ENCODE data around the gene CRYGC. TPM values are rescaled to one million over a fixed set of nuclear protein-coding genes. Genes with fewer than 3 reads are reported as not detected.

CRYGC gene
- total and polyA plus RNA-seq, 2 donors (not counting 1 experiment from before 2014, with no cell fraction given), result not detected

GRCh38 chr2:208175069-208175839 lies 45.6 kb upstream of the CRYGC start:
- DNase-seq, result peak; percentile 68
- POLR2A ChIA-PET, result no interaction called here
- no peaks in the 10 kb centered on the region for H3K79me2 ChIP-seq (ENCODE audit: control insufficient read depth, insufficient read depth, low read length)
- no peak overlapping the region for H3K4me2 ChIP-seq (replicated peaks; ENCODE audit: low read depth, low read length, poor library complexity, severe bottlenecking)
- H3K27ac ChIP-seq (ENCODE audit: low read length in 2 of 2), result no peak overlapping the region
- H3K27me3 ChIP-seq (replicated peaks in 1 of 4; ENCODE audit: control extremely low read depth in 1 of 4, control insufficient read depth in 3 of 4, insufficient read depth in 4 of 4, low read length in 3 of 4), result peaks cover 0 to 5% (median 0%) of the 10 kb centered on the region in 4 experiments
- WGBS (ENCODE audit: insufficient coverage), result 66% methylated on average over 13 of the region's 21 CpGs
- intact Hi-C loops (cut with micrococcal nuclease), result loop anchor here (1.0 to 5.0 kb wide), 2 partner anchors 79 to 92 kb away; partner anchors contain the start of gene PIKFYVE
- Mint-ChIP-seq H3K27me3 (peaks cover 21% of the 10 kb centered on the region), H3K4me3 (no peak overlapping the region), H3K27ac (no peak overlapping the region), H3K9me3 (ENCODE audit: insufficient read depth) (no peaks in the 10 kb centered on the region), H3K4me1 (peaks cover 3% of the 10 kb centered on the region)
- no peaks in the 10 kb centered on the region for H3K9me3 ChIP-seq (ENCODE audit: control extremely low read depth in 1 of 3, control insufficient read depth in 2 of 3, insufficient read depth in 1 of 3, low read length in 2 of 3)
- no peaks in the 10 kb centered on the region for H3K36me3 ChIP-seq (replicated peaks in 1 of 2; ENCODE audit: control extremely low read depth in 1 of 2, control insufficient read depth in 1 of 2, extremely low read depth in 1 of 2, insufficient read depth in 2 of 2, low read length in 1 of 2)
- no peak overlapping the region for H3K9ac ChIP-seq (ENCODE audit: low read length)
- H2AFZ ChIP-seq (ENCODE audit: insufficient read depth, low read depth, low read length, poor library complexity, severe bottlenecking), result peak overlapping the region; percentile 17
- H4K20me1 ChIP-seq (ENCODE audit: control insufficient read depth, insufficient read depth, low read length, poor library complexity, severe bottlenecking), result no peaks in the 10 kb centered on the region
- no peak for TF ChIP-seq EZH2 (IDR thresholded peaks at IDR 0.05; ENCODE audit: borderline replicate concordance, insufficient read depth, low read depth, low read length, poor library complexity, severe bottlenecking)
- TF ChIP-seq CTCF (IDR thresholded peaks at IDR 0.05), result peak; percentile 91
- CTCF ChIA-PET, result interaction anchor here (0.6 to 2.3 kb wide), 19 partner anchors 8 to 1156 kb away, joined by 3 to 21 read pairs (median 4); partner anchors contain the start of genes C2orf80, CRYGA and IDH1
- no peak overlapping the region for H3K4me3 ChIP-seq (ENCODE audit: control extremely low read depth in 1 of 5, extremely low read depth in 1 of 5, insufficient read depth in 1 of 5, low read depth in 2 of 5, low read length in 4 of 5)
- peak; percentile 90 for ATAC-seq (ENCODE audit: low read depth)
- H3K4me1 ChIP-seq (ENCODE audit: control insufficient read depth in 2 of 2, insufficient read depth in 2 of 2, low read length in 2 of 2), result no peaks in the 10 kb centered on the region

- Mint-ChIP-seq H3K9me3 (ENCODE audit: insufficient read depth) (no peaks in the 10 kb centered on the region), H3K27me3 (peaks cover 27% of the 10 kb centered on the region), H3K27ac (no peak overlapping the region)
These were observed 44.5 kb upstream of the CRYGC start for GRCh38 chr2:208174144-208174543.

More at GRCh38 chr2:208174144-208174543, 44.5 kb upstream of the CRYGC start:
- no peaks in the 10 kb centered on the region for H3K36me3 ChIP-seq (replicated peaks in 1 of 2; ENCODE audit: control extremely low read depth in 1 of 2, control insufficient read depth in 1 of 2, extremely low read depth in 1 of 2, insufficient read depth in 2 of 2, low read length in 1 of 2)
- intact Hi-C loops (cut with micrococcal nuclease), result no loop called here
- no peak for DNase-seq
- no peak overlapping the region for H2AFZ ChIP-seq (ENCODE audit: insufficient read depth, low read depth, low read length, poor library complexity, severe bottlenecking)
- peaks cover 0 to 5% (median 0%) of the 10 kb centered on the region in 4 experiments for H3K27me3 ChIP-seq (replicated peaks in 1 of 4; ENCODE audit: control extremely low read depth in 1 of 4, control insufficient read depth in 3 of 4, insufficient read depth in 4 of 4, low read length in 3 of 4)
- no peak overlapping the region for H3K27ac ChIP-seq (ENCODE audit: low read length in 2 of 2)
- H3K4me1 Mint-ChIP-seq, result peaks cover 3% of the 10 kb centered on the region
- TF ChIP-seq EZH2 (IDR thresholded peaks at IDR 0.05; ENCODE audit: borderline replicate concordance, insufficient read depth, low read depth, low read length, poor library complexity, severe bottlenecking), result no peak
- no peak for TF ChIP-seq CTCF (IDR thresholded peaks at IDR 0.05)
- no peak overlapping the region for H3K9ac ChIP-seq (ENCODE audit: low read length)
- no peak overlapping the region for H3K4me2 ChIP-seq (replicated peaks; ENCODE audit: low read depth, low read length, poor library complexity, severe bottlenecking)
- ChIA-PET CTCF (interaction anchor here (2.3 kb wide), 1 partner anchor 16 kb away, joined by 6 read pairs; no protein-coding TSS in a partner anchor), POLR2A (no interaction called here)
- no peak overlapping the region for H3K4me3 Mint-ChIP-seq
- H4K20me1 ChIP-seq (ENCODE audit: control insufficient read depth, insufficient read depth, low read length, poor library complexity, severe bottlenecking), result no peaks in the 10 kb centered on the region
- H3K79me2 ChIP-seq (ENCODE audit: control insufficient read depth, insufficient read depth, low read length), result no peaks in the 10 kb centered on the region
- no peak overlapping the region for H3K4me3 ChIP-seq (ENCODE audit: control extremely low read depth in 1 of 5, extremely low read depth in 1 of 5, insufficient read depth in 1 of 5, low read depth in 2 of 5, low read length in 4 of 5)
- H3K4me1 ChIP-seq (ENCODE audit: control insufficient read depth in 2 of 2, insufficient read depth in 2 of 2, low read length in 2 of 2), result no peaks in the 10 kb centered on the region
- no peak for ATAC-seq (ENCODE audit: low read depth)
- WGBS (ENCODE audit: insufficient coverage), result 95% methylated on average over 8 of the region's 9 CpGs
- no peaks in the 10 kb centered on the region for H3K9me3 ChIP-seq (ENCODE audit: control extremely low read depth in 1 of 3, control insufficient read depth in 2 of 3, insufficient read depth in 1 of 3, low read length in 2 of 3)
